ENCODE results near the gene RAB11FIP4. TPM values are rescaled to one million over a fixed set of nuclear protein-coding genes. Genes with fewer than 3 reads are reported as not detected.

The RAB11FIP4 gene
- total and polyA plus RNA-seq, 3 donors from 2014 or later = 44.3 to 104 (median 90.2) TPM

DNA sequence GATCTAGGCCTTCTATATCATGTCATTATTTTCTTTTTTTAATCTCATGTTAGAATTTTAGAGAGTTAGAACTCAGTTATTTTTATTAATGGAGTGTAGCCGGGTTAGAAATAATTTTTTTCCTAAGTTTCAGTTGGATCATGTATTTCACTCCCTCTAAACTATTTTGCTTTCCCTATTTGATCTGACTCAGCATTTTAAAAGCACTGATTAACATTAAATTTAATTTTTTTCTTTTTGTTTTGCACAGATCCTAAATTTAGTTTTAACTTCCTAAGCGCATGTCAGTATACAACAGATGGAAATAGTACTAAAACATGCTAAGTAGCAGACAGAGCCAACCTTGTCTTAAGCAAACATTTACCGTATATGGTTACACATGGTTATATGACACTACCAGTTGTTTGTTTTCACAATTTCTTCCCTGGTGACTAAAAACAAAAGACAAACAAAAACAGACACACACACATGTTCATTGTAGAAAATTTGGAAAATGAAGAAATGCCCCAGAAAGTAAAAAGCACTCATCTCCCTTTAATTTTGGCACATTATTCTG is 33.6 kb upstream of the RAB11FIP4 start:
- TF ChIP-seq POLR2A (IDR thresholded peaks at IDR 0.05) = no peak
- TF ChIP-seq, protein P1, sequence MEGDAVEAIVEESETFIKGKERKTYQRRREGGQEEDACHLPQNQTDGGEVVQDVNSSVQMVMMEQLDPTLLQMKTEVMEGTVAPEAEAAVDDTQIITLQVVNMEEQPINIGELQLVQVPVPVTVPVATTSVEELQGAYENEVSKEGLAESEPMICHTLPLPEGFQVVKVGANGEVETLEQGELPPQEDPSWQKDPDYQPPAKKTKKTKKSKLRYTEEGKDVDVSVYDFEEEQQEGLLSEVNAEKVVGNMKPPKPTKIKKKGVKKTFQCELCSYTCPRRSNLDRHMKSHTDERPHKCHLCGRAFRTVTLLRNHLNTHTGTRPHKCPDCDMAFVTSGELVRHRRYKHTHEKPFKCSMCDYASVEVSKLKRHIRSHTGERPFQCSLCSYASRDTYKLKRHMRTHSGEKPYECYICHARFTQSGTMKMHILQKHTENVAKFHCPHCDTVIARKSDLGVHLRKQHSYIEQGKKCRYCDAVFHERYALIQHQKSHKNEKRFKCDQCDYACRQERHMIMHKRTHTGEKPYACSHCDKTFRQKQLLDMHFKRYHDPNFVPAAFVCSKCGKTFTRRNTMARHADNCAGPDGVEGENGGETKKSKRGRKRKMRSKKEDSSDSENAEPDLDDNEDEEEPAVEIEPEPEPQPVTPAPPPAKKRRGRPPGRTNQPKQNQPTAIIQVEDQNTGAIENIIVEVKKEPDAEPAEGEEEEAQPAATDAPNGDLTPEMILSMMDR (IDR thresholded peaks at IDR 0.05) = no peak
- Histone ChIP-seq H3K4me3 (no peak overlapping the region), H3K36me3 (ENCODE audit: low read depth, missing control alignments) (no peaks in the 10 kb centered on the region), H3K4me1 (no peaks in the 10 kb centered on the region), H3K27ac (no peak overlapping the region), H3K27me3 (no peaks in the 10 kb centered on the region), H3K9me3 (no peaks in the 10 kb centered on the region)
- DNase-seq = no peak
- 78 to 84% methylated on average over 3 of the region's 3 CpGs for WGBS, 2 donors
- intact Hi-C loops (cut with DNase I; ENCODE audit: low total_unique reads) = no loop called here

DNA sequence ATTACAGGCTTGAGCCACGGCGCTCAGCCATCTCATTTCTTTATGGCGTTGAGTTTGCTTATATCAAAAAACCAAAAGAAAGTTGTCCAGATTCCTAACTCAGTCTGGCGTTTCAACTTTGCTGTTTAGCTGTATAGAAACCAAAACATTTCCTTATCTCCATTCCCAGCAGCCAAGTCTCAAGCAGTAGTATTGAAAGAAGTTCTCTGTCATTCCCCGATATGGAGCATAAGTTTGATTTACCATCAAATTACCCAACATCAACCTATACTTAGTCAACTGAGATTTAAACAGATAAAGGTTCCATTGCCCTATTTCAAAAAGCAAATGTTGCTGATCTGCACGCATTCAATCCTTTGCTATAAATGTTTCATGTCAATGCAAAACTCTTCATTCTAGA is 27.5 kb upstream of the RAB11FIP4 start:
- H3K36me3 ChIP-seq (ENCODE audit: low read depth, missing control alignments) = no peaks in the 10 kb centered on the region
- H3K27ac ChIP-seq = no peak overlapping the region
- WGBS, 2 donors = 95 to 97% methylated on average over 6 of the region's 6 CpGs
- intact Hi-C loops (cut with DNase I; ENCODE audit: low total_unique reads) = no loop called here
- H3K4me3 ChIP-seq = no peak overlapping the region
- H3K4me1 ChIP-seq = no peaks in the 10 kb centered on the region
- TF ChIP-seq, protein P1 (IDR thresholded peaks at IDR 0.05) = no peak
- TF ChIP-seq POLR2A (IDR thresholded peaks at IDR 0.05) = no peak
- H3K9me3 ChIP-seq = no peaks in the 10 kb centered on the region
- H3K27me3 ChIP-seq = no peaks in the 10 kb centered on the region
- no peak for DNase-seq

DNA sequence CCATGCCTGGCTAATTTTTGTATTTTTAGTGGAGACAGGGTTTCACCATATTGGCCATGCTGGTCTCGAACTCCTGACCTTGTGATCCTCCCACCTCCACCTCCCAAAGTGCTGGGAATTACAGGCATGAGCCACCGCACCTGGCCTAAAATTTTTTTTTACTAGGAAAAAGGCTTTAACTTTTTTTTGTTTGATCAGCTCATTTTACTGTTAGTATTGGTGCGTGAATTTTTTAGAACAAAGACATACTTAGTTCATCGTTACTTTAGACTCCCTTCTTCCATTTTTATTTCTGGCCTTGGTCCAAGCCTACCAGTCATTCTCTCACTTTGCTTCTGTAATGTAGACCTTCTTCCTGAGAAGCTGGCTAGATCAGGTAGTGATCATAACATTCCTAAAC is 25.4 kb upstream of the RAB11FIP4 start:
- H3K27ac ChIP-seq = no peak overlapping the region
- 91 to 92% methylated on average over 4 of the region's 4 CpGs for WGBS, 2 donors
- H3K4me1 ChIP-seq = no peaks in the 10 kb centered on the region
- no peaks in the 10 kb centered on the region for H3K9me3 ChIP-seq
- intact Hi-C loops (cut with DNase I; ENCODE audit: low total_unique reads) = no loop called here
- no peaks in the 10 kb centered on the region for H3K27me3 ChIP-seq
- DNase-seq = no peak
- no peaks in the 10 kb centered on the region for H3K36me3 ChIP-seq (ENCODE audit: low read depth, missing control alignments)
- TF ChIP-seq POLR2A (IDR thresholded peaks at IDR 0.05) = no peak
- TF ChIP-seq, protein P1 (IDR thresholded peaks at IDR 0.05) = no peak
- H3K4me3 ChIP-seq = no peak overlapping the region

DNA sequence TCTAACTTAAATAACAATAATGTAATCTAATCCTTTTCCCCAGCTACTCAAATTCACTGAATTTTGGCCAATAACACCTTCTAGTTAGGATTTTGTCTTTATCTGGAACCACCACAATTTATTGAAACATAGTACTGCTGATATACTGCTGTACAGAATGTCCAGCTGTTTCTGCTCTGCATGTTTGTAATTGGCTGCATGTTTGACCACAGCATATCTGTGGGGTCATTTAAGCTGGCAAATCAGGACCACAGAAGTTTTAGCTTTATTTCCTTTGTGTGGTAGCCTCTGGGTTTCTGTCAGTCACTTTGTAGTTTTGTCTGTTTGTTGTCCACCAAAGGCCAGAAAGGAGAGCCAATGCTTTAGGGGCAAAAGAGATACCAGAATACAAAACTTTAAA is 22.2 kb upstream of the RAB11FIP4 start:
- intact Hi-C loops (cut with DNase I; ENCODE audit: low total_unique reads) = no loop called here
- Histone ChIP-seq H3K4me3 (no peak overlapping the region), H3K27me3 (no peaks in the 10 kb centered on the region), H3K9me3 (no peaks in the 10 kb centered on the region), H3K4me1 (no peaks in the 10 kb centered on the region), H3K36me3 (ENCODE audit: low read depth, missing control alignments) (no peaks in the 10 kb centered on the region), H3K27ac (no peak overlapping the region)
- no peak for DNase-seq
- TF ChIP-seq, protein P1 (IDR thresholded peaks at IDR 0.05) = no peak
- TF ChIP-seq POLR2A (IDR thresholded peaks at IDR 0.05) = no peak

DNA sequence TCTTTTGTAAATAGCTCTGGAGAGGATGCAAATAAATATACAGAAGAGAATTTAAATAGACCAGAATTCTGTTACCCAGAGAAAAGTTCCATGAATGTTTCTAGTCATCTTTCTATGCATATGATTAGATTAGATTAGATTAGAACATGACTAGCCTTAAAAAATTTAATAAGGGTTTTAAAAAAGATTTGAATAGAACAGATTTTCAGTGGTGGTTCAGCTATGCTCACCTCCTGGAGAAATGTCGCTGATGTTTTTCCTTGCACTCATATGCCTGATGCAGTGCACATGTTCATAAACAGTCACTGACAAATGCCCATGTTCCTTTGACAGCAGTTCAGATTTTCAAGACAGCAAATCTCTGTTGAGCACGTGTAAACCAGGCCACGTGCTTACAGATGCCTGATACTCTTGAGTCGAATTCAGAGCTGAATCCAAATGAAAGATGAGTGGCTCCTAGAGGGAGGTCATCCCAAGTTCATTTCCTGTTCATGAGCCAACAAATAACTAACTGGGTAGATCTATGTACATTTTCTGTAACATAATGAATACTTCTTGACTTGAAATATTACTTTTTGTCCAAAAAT is 19.9 kb upstream of the RAB11FIP4 start:
- H3K27ac ChIP-seq = no peak overlapping the region
- WGBS, 2 donors = 58 to 61% methylated on average over 4 of the region's 4 CpGs
- H3K36me3 ChIP-seq (ENCODE audit: low read depth, missing control alignments) = no peaks in the 10 kb centered on the region
- no peak overlapping the region for H3K4me3 ChIP-seq
- intact Hi-C loops (cut with DNase I; ENCODE audit: low total_unique reads) = no loop called here
- TF ChIP-seq POLR2A (IDR thresholded peaks at IDR 0.05) = no peak
- TF ChIP-seq, protein P1 (IDR thresholded peaks at IDR 0.05) = no peak
- no peak for DNase-seq
- H3K9me3 ChIP-seq = no peaks in the 10 kb centered on the region
- H3K4me1 ChIP-seq = no peaks in the 10 kb centered on the region
- no peaks in the 10 kb centered on the region for H3K27me3 ChIP-seq
